PFSK-1 (cell line): Measurements from ENCODE around the gene ERBB4.

Source experiments
- POLR2AphosphoS5 ChIP-seq: IDR thresholded peaks from 2 replicates; pipeline ENCODE4 v1.6.1; 2012; ENCODE audit warnings: low read depth, mild to moderate bottlenecking, control low read depth, low read length, moderate library complexity
- TAF1 ChIP-seq: IDR thresholded peaks from 2 replicates; pipeline ENCODE4 v1.6.1; 2012; ENCODE audit warnings: low read length, control low read depth, borderline replicate concordance; ENCODE audit not compliant: insufficient read depth

GRCh38 chr2:211939177-211939576 lies 599.4 kb downstream of the ERBB4 start:
- no peak for TF ChIP-seq POLR2AphosphoS5
- no peak for TF ChIP-seq TAF1
